HEK293T (cell line): ENCODE data around the gene SMAGP.

Experiments used
- ARNT ChIP-seq: fragments of 450-650 bp; IDR thresholded peaks from 2 replicates; pipeline ENCODE4 v1.6.1; 2017; ENCODE audit warnings: mild to moderate bottlenecking
- BHLHE40 ChIP-seq: fragments of 450-650 bp; IDR thresholded peaks from 2 replicates; pipeline ENCODE4 v1.6.1; 2016; ENCODE audit warnings: mild to moderate bottlenecking, moderate library complexity, borderline replicate concordance
- CTBP1 ChIP-seq: fragments of 450-650 bp; IDR thresholded peaks from 2 replicates; pipeline ENCODE4 v1.6.1; 2016; ENCODE audit warnings: borderline replicate concordance
- ELF4 ChIP-seq: fragments of 450-650 bp; IDR thresholded peaks from 2 replicates; pipeline ENCODE4 v1.6.1; 2017; ENCODE audit warnings: antibody characterized with exemption
- FOXA1 ChIP-seq: fragments of 450-650 bp; IDR thresholded peaks from 2 replicates; pipeline ENCODE4 v1.6.1; 2016; ENCODE audit warnings: mild to moderate bottlenecking
- FOXK2 ChIP-seq: fragments of 450-650 bp; IDR thresholded peaks from 2 replicates; pipeline ENCODE4 v1.6.1; 2016; ENCODE audit warnings: mild to moderate bottlenecking
- FOXM1 ChIP-seq: fragments of 450-650 bp; IDR thresholded peaks from 2 replicates; pipeline ENCODE4 v1.6.1; 2017; ENCODE audit warnings: mild to moderate bottlenecking, borderline replicate concordance
- SP1 ChIP-seq: fragments of 450-650 bp; IDR thresholded peaks from 2 replicates; pipeline ENCODE4 v1.6.1; 2017
- SUZ12 ChIP-seq: fragments of 450-650 bp; IDR thresholded peaks from 2 replicates; pipeline ENCODE4 v1.6.1; 2016; ENCODE audit warnings: mild to moderate bottlenecking
- TARDBP ChIP-seq: fragments of 450-650 bp; IDR thresholded peaks from 2 replicates; pipeline ENCODE4 v1.6.1; 2016

- no peak for TF ChIP-seq BHLHE40
- no peak for TF ChIP-seq SP1
- TF ChIP-seq CTBP1 = no peak
- TF ChIP-seq ARNT = no peak
- no peak for TF ChIP-seq FOXA1
- no peak for TF ChIP-seq ELF4
- no peak for TF ChIP-seq FOXM1
- no peak for TF ChIP-seq TARDBP
- TF ChIP-seq FOXK2 = no peak
- TF ChIP-seq SUZ12 = no peak
These were observed 74.4 kb downstream of the SMAGP start for GRCh38 chr12:51195841-51196240.
